Hepatocyte (in vitro differentiated cells): Measurements from ENCODE around the gene USP20. TPM values are rescaled to one million over a fixed set of nuclear protein-coding genes. Genes with fewer than 3 reads are reported as not detected.

Source experiments
- DNase-seq: peaks from one replicate; pipeline ENCODE4 v3.0.0-alpha.2; 2016; ENCODE audit warnings: low spot score
- H2AFZ ChIP-seq: fragments of 200-600 bp; sonication (generic); 2 replicates; pipeline ENCODE4 v1.6.0; 2016; ENCODE audit warnings: antibody characterized with exemption, mild to moderate bottlenecking
- H3K27ac ChIP-seq: fragments of 200-600 bp; sonication (generic); 2 replicates; pipeline ENCODE4 v1.5.1; 2016; ENCODE audit warnings: mild to moderate bottlenecking
- H3K27me3 ChIP-seq: fragments of 200-600 bp; sonication (generic); 2 replicates; pipeline ENCODE4 v1.6.1; 2016
- H3K36me3 ChIP-seq: fragments of 200-600 bp; sonication (generic); replicated peaks from 2 replicates; pipeline ENCODE4 v1.5.1; 2016; ENCODE audit warnings: low read depth; ENCODE audit not compliant: insufficient read depth
- H3K4me1 ChIP-seq: fragments of 200-600 bp; sonication (generic); 2 replicates; pipeline ENCODE4 v1.5.1; 2016; ENCODE audit warnings: mild to moderate bottlenecking, moderate library complexity; ENCODE audit not compliant: insufficient read depth
- H3K4me2 ChIP-seq: fragments of 200-600 bp; sonication (generic); 2 replicates; pipeline ENCODE4 v1.6.0; 2016
- H3K4me3 ChIP-seq: fragments of 200-600 bp; sonication (generic); 2 replicates; pipeline ENCODE4 v1.5.1; 2016; ENCODE audit warnings: mild to moderate bottlenecking
- H3K79me2 ChIP-seq: fragments of 200-600 bp; sonication (generic); 2 replicates; pipeline ENCODE4 v1.6.0; 2017; ENCODE audit warnings: mild to moderate bottlenecking
- H3K9me2 ChIP-seq: fragments of 200-600 bp; sonication (generic); replicated peaks from 2 replicates; pipeline ENCODE4 v1.6.0; 2017; ENCODE audit warnings: mild to moderate bottlenecking; ENCODE audit not compliant: insufficient read depth
- H3K9me3 ChIP-seq: fragments of 200-600 bp; sonication (generic); 2 replicates; pipeline ENCODE4 v1.5.1; 2016; ENCODE audit warnings: low read depth, mild to moderate bottlenecking
- H4K20me1 ChIP-seq: fragments of 200-600 bp; sonication (generic); 2 replicates; pipeline ENCODE4 v1.6.0; 2016; ENCODE audit warnings: mild to moderate bottlenecking; ENCODE audit not compliant: insufficient read depth, poor library complexity, severe bottlenecking
- CTCF ChIP-seq: fragments of 200-600 bp; sonication (generic); IDR thresholded peaks from 2 replicates; pipeline ENCODE4 v1.5.1; 2016; ENCODE audit warnings: antibody characterized with exemption, mild to moderate bottlenecking; ENCODE audit not compliant: poor library complexity
- EZH2 ChIP-seq: fragments of 200-600 bp; sonication (generic); IDR thresholded peaks from 2 replicates; pipeline ENCODE4 v1.6.1; 2016; ENCODE audit warnings: antibody characterized with exemption, mild to moderate bottlenecking, borderline replicate concordance
- EZH2phosphoT487 ChIP-seq: fragments of 200-600 bp; sonication (generic); IDR thresholded peaks from one replicate; pipeline ENCODE4 v1.6.1; 2018; ENCODE audit warnings: antibody characterized with exemption, mild to moderate bottlenecking, low read depth, moderate library complexity; ENCODE audit not compliant: unreplicated experiment, severe bottlenecking
- WGBS: methylation state at CpG from one replicate; pipeline ENCODE4 v1.1.6; 2016; ENCODE audit warnings: low lambda C conversion rate; ENCODE audit errors: missing lambda C conversion rate; 5-methylcytosine and 5-hydroxymethylcytosine counted together
- polyA plus RNA-seq: library from polyadenylated mRNA; unstranded; fragments of >200 nt; fragmentation: Nextera tagmentation; extraction: Ambion mirVana; gene quantifications from 2 replicates; pipeline ENCODE4 v1.2.1, GENCODE V29; 2016
- total RNA-seq: library from RNA; depleted of rRNA; stranded (reverse); fragments of >200 nt; gene quantifications from 2 replicates; pipeline ENCODE4 v1.2.3, GENCODE V29; 2014

USP20 gene
- total and polyA plus RNA-seq, 2 experiments from 2014 or later: 10.6 to 29.0 TPM

GRCh38 chr9:129894120-129894823, 59.0 kb downstream of the USP20 start:
- Histone ChIP-seq H3K27ac (no peak overlapping the region), H4K20me1 (no peaks in the 10 kb centered on the region), H3K9me2 (no peaks in the 10 kb centered on the region), H3K4me2 (no peak overlapping the region), H3K36me3 (no peaks in the 10 kb centered on the region), H3K9me3 (no peaks in the 10 kb centered on the region), H3K4me3 (no peak overlapping the region), H2AFZ (no peak overlapping the region), H3K79me2 (no peaks in the 10 kb centered on the region), H3K27me3 (no peaks in the 10 kb centered on the region), H3K4me1 (peaks cover 11% of the 10 kb centered on the region)
- TF ChIP-seq CTCF: no peak
- no peak for TF ChIP-seq EZH2phosphoT487
- TF ChIP-seq EZH2: no peak
- 91% methylated on average over 9 of the region's 9 CpGs for WGBS
- DNase-seq: no peak

- H3K9me3 ChIP-seq: no peaks in the 10 kb centered on the region
- H4K20me1 ChIP-seq: no peaks in the 10 kb centered on the region
- no peak overlapping the region for H3K4me2 ChIP-seq
- no peak overlapping the region for H3K27ac ChIP-seq
- H3K79me2 ChIP-seq: no peaks in the 10 kb centered on the region
- H3K27me3 ChIP-seq: no peaks in the 10 kb centered on the region
- no peaks in the 10 kb centered on the region for H3K36me3 ChIP-seq
- DNase-seq: no peak
- no peak overlapping the region for H3K4me3 ChIP-seq
- no peaks in the 10 kb centered on the region for H3K9me2 ChIP-seq
- no peak overlapping the region for H2AFZ ChIP-seq
- 97% methylated on average over 17 of the region's 17 CpGs for WGBS
- peaks cover 11% of the 10 kb centered on the region for H3K4me1 ChIP-seq
- TF ChIP-seq EZH2 (no peak), CTCF (no peak)
Observed at GRCh38 chr9:129895376-129896268, 60.4 kb downstream of the USP20 start.

GRCh38 chr9:129897263-129897662, 62.0 kb downstream of the USP20 start:
- 97% methylated on average over 6 of the region's 6 CpGs for WGBS
- H3K4me3 ChIP-seq: no peak overlapping the region
- H3K27ac ChIP-seq: no peak overlapping the region
- H3K27me3 ChIP-seq: no peaks in the 10 kb centered on the region
- DNase-seq: no peak
- TF ChIP-seq EZH2phosphoT487 (no peak), CTCF (no peak), EZH2 (no peak)
- no peak overlapping the region for H3K4me2 ChIP-seq
- no peaks in the 10 kb centered on the region for H3K79me2 ChIP-seq
- H3K36me3 ChIP-seq: no peaks in the 10 kb centered on the region
- H3K9me3 ChIP-seq: no peaks in the 10 kb centered on the region
- H3K4me1 ChIP-seq: peaks cover 6% of the 10 kb centered on the region
- no peaks in the 10 kb centered on the region for H4K20me1 ChIP-seq
- H3K9me2 ChIP-seq: no peaks in the 10 kb centered on the region
- H2AFZ ChIP-seq: no peak overlapping the region
